ES-I3 (cell line): ENCODE measurements around the gene STK39.

Experiments used
- H3K36me3 ChIP-seq: 2 replicates; pipeline ENCODE4 v1.6.1; 2013; ENCODE audit warnings: mild to moderate bottlenecking, low read length, control low read depth, moderate library complexity; ENCODE audit not compliant: insufficient read depth
- H3K4me1 ChIP-seq: 2 replicates; pipeline ENCODE4 v1.6.1; 2013; ENCODE audit warnings: mild to moderate bottlenecking, control low read depth, low read length; ENCODE audit not compliant: insufficient read depth
- H3K9ac ChIP-seq: 2 replicates; pipeline ENCODE4 v1.6.1; 2013; ENCODE audit warnings: low read depth, mild to moderate bottlenecking, low read length, moderate library complexity
- H3K9me3 ChIP-seq: 2 replicates; pipeline ENCODE4 v1.6.1; 2013; ENCODE audit warnings: mild to moderate bottlenecking, low read length, moderate library complexity; ENCODE audit not compliant: control insufficient read depth, insufficient read depth

STK39 gene

DNA sequence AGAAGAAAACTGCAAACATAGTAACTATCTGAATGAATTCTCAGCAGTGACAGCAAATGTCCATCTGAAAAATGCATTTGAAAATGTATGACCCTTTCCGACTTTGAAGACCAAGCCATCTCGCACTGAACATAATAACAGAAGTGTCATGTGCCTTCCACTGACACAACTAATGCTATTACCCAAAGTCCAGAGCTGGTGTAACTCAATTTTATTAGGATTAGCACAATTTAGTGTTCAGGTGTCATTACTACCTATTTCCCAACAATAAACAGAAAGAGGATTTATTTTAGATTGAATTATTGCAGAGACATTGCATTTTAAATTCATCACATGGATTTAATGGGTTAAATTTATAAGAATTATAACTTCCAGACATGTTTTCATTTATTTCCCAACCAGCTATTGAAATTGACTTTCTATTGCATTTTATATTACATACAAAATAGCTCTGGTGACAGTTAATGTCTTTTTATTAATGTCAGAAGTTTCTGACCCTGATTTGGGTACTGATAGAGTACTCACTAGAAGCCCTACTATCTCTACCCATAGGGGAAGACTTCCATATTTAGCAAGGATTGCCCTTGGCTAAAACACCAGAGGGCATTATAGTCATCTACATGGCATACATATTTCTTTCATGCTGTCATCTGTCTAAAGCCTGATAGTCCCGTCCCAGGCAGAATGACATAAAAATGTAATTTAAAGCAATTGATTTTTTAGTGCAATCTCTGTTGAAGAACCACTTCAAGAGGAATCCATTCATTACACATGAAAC is 7.0 kb upstream of the STK39 start:
- Histone ChIP-seq H3K9ac (no peak overlapping the region), H3K36me3 (no peaks in the 10 kb centered on the region), H3K9me3 (no peaks in the 10 kb centered on the region), H3K4me1 (no peaks in the 10 kb centered on the region)

- H3K9ac ChIP-seq = no peak overlapping the region
- H3K36me3 ChIP-seq = no peaks in the 10 kb centered on the region
- no peaks in the 10 kb centered on the region for H3K9me3 ChIP-seq
- peaks cover 5% of the 10 kb centered on the region; the same call in 1 of the 2 replicates for H3K4me1 ChIP-seq
These were observed 6.0 kb upstream of the STK39 start for GRCh38 chr2:168253379-168253778.

DNA sequence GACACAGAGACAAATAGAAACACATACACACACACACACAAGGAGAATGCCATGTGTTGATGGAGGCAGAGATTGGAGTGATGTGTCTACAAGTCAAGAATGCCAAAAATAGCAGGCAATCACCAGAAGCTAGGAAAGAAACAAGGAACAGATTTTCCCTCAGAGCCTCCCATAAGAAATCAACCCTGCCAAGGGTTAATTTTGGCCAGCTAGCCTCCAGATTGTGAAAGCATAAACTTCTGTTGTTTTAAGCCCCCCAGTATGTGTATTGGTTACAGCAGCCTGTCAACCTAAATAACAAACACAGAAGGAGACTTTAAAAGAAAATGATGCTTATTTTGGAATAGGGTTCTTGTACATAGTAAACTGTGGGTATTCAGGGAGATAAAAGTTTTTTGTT is 5.6 kb upstream of the STK39 start:
- peaks cover 5% of the 10 kb centered on the region; the same call in 1 of the 2 replicates for H3K4me1 ChIP-seq
- no peak overlapping the region for H3K9ac ChIP-seq
- no peaks in the 10 kb centered on the region for H3K9me3 ChIP-seq
- H3K36me3 ChIP-seq = no peaks in the 10 kb centered on the region

- Histone ChIP-seq H3K9me3 (no peaks in the 10 kb centered on the region), H3K4me1 (peaks cover 8% of the 10 kb centered on the region; the same call in 1 of the 2 replicates), H3K36me3 (no peaks in the 10 kb centered on the region), H3K9ac (peak overlapping the region; percentile 80; the same call in 1 of the 2 replicates)
These were observed 683 bp downstream of the STK39 start for GRCh38 chr2:168246483-168247340.

GRCh38 chr2:168246072-168246482 is 1.3 kb downstream of the STK39 start:
- Histone ChIP-seq H3K9me3 (no peaks in the 10 kb centered on the region), H3K36me3 (no peaks in the 10 kb centered on the region), H3K9ac (peak overlapping the region; percentile 80; the same call in 1 of the 2 replicates), H3K4me1 (peaks cover 14% of the 10 kb centered on the region)

DNA sequence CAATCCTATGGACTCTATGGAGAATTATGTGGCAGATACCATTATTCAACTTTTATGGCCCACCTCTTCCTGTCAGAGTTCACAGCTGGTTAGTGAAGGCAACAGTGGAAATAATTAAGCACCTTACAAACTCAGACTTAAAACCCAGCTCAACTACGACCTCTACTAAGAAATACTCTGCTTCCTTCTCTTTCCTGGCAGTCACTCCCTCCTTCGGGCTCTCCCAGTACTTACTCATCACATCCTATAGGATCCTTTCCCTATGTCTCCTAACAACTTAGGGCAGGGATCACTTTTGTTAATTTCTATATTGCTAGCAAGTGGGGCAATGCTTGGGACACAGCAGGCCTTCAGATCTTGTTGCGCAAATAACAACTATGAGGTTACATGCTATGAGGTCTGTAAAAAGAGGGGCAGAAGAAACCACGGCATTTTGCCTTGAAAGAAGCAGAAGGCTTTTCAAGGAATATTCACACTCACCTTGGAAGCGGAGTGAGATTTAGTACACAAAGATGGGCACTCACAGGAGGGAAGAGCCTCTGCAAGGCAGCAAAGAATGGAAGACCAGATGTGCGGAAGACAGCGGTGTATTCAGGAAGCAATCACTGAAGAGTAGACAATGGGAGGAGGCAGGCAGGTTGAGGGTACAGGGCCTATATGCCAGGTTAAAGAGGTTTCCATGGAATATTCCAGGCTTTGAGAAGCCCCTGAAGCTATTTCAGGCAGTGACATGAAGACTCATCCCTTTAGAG is 2.1 kb downstream of the STK39 start:
- no peaks in the 10 kb centered on the region for H3K9me3 ChIP-seq
- H3K9ac ChIP-seq = no peak overlapping the region
- peaks cover 21% of the 10 kb centered on the region for H3K4me1 ChIP-seq
- no peaks in the 10 kb centered on the region for H3K36me3 ChIP-seq

DNA sequence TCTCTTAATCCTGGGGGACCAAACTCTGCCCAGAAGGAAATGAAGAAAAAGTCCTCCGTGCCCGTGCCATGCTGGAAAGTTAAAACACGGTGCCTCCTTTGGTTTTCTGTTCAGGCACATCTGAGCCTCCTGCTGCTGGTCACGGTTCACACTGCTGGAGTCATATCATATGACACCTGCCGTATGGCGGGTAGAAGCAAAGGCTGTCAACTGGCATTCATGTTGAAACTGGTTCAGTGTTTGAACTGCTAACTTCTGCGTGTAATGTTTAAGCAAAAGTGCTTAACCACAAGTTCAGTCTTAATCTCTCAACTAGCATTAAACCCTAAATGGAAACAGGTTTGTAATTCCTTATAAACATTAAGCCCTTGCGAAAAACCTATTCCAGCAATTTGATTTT is 3.1 kb downstream of the STK39 start:
- no peaks in the 10 kb centered on the region for H3K36me3 ChIP-seq
- H3K9me3 ChIP-seq = no peaks in the 10 kb centered on the region
- peaks cover 21% of the 10 kb centered on the region for H3K4me1 ChIP-seq
- H3K9ac ChIP-seq = no peak overlapping the region

DNA sequence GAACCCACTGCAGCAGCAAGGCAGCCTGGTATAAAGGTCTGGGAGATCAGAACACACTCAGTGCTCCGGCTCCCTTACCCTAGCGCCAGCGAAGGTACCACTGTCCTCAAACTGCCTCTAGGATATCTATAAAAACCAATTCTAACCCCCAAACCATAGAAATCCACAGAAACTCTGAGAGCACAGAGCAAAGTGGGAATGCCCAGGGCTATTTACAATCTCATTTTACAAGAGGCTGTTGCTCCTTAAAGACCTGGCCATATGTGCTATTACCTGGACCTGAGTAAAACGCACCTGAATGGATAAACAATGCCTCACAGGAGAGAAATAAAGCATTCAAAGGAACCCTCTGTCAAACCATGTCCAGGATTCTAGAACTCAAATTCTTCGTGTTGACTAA is 4.3 kb downstream of the STK39 start:
- H3K9ac ChIP-seq = no peak overlapping the region
- H3K9me3 ChIP-seq = no peaks in the 10 kb centered on the region
- H3K36me3 ChIP-seq = no peaks in the 10 kb centered on the region
- peaks cover 16% of the 10 kb centered on the region for H3K4me1 ChIP-seq

DNA sequence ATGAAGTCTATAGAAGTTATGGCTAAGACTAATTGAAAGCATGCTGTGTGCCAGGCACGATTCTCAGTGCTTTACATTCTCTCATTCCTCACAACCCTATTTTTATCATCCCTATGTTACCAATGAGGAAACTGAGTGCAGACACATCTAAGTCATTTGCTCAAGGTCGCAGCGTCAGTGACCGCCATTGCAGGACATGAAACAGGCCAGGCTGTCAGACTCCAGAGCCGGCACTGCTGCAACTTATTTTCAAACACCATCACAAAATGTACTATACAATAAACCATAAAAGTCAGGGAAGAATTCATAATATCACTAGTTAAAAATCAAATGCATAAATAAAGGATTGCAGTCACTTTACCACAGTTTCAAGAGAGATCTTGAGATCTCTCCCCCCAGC is 5.6 kb downstream of the STK39 start:
- Histone ChIP-seq H3K4me1 (peaks cover 16% of the 10 kb centered on the region), H3K36me3 (no peaks in the 10 kb centered on the region), H3K9ac (no peak overlapping the region), H3K9me3 (no peaks in the 10 kb centered on the region)

DNA sequence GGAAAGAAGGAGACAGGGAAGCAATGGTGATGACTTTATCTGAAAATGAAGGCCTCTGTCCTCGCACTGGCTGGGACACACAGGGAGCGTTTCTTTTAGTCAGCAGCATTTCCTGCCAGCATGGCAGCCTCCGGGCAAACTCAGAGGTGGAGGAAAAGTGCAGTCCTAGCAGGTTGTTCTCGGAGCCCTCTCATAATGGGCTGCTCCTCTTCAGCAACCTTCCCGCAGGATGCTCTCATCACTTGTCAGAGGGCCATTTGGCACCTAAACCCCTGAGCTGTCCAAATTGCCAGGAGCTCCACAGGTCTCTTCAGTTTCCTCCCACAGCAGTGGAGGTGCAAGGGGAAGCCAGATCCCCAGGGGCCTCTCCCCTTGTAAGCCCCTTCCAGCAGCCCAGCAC is 6.2 kb downstream of the STK39 start:
- Histone ChIP-seq H3K4me1 (peaks cover 16% of the 10 kb centered on the region), H3K9ac (no peak overlapping the region), H3K36me3 (no peaks in the 10 kb centered on the region), H3K9me3 (no peaks in the 10 kb centered on the region)

GRCh38 chr2:168239281-168239680 is 8.1 kb downstream of the STK39 start:
- Histone ChIP-seq H3K9me3 (no peaks in the 10 kb centered on the region), H3K9ac (no peak overlapping the region), H3K4me1 (peaks cover 16% of the 10 kb centered on the region), H3K36me3 (no peaks in the 10 kb centered on the region)

DNA sequence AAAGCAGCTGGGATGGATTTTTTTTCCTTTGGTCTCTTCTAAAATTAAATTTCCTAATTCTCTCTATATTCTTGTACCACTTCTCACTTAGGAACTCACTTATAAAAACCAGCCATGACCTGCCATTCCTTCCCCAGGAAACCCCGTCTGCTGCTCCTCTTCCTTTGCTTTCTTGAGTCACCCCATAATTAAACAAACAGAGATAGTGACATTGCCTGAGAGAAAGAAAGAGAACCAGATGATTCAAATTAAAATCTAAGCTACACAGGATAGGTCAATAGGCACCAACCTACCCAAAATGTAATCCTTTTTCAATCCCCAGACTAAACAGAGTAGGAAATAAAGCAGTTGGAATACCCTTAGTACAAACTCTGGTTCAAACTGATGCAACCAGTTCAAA is 9.7 kb downstream of the STK39 start:
- H3K4me1 ChIP-seq = peaks cover 13% of the 10 kb centered on the region

GRCh38 chr2:168234407-168235085 is 12.8 kb downstream of the STK39 start:
- H3K4me1 ChIP-seq = no peaks in the 10 kb centered on the region
- H3K9ac ChIP-seq = no peak overlapping the region
- H3K9me3 ChIP-seq = no peaks in the 10 kb centered on the region
- no peaks in the 10 kb centered on the region for H3K36me3 ChIP-seq

More for the DNA sequence above, 9.7 kb downstream of the STK39 start:
- Histone ChIP-seq H3K9ac (no peak overlapping the region), H3K36me3 (no peaks in the 10 kb centered on the region), H3K9me3 (no peaks in the 10 kb centered on the region)
